Neural cell (in vitro differentiated cells): Measurements from ENCODE around the gene LILRB3. TPM values are rescaled to one million over a fixed set of nuclear protein-coding genes. Genes with fewer than 3 reads are reported as not detected.

Experiments
- H2AFZ ChIP-seq: fragments of 200-600, 300-800 bp; sonication (generic), shearing (Covaris generic); 2 replicates; pipeline ENCODE4 v1.6.0; 2014; ENCODE audit warnings: low read depth, mild to moderate bottlenecking, antibody characterized with exemption, low read length, moderate library complexity
- H3F3A ChIP-seq: fragments of 200-600 bp; shearing (Covaris generic); 2 replicates; pipeline ENCODE4 v1.6.1; 2016; ENCODE audit warnings: mild to moderate bottlenecking, moderate library complexity, mixed read lengths, antibody characterized with exemption, low read length; ENCODE audit not compliant: insufficient read depth, poor library complexity, severe bottlenecking
- H3K27ac ChIP-seq: fragments of 200-600, 300-800 bp; sonication (generic), shearing (Covaris generic); 2 replicates; pipeline ENCODE4 v1.5.1; 2014; ENCODE audit warnings: mild to moderate bottlenecking, low read length, moderate library complexity
- H3K27me3 ChIP-seq: fragments of 300-800, 200-600 bp; sonication (generic), shearing (Covaris generic); 2 replicates; pipeline ENCODE4 v1.6.0; 2014; ENCODE audit warnings: mild to moderate bottlenecking, low read depth, low read length, moderate library complexity; ENCODE audit not compliant: insufficient read depth
- H3K36me3 ChIP-seq: fragments of 300-800, 200-600 bp; sonication (generic), shearing (Covaris generic); 2 replicates; pipeline ENCODE4 v1.5.1; 2014; ENCODE audit warnings: mild to moderate bottlenecking, antibody characterized with exemption, low read length, moderate library complexity; ENCODE audit not compliant: insufficient read depth
- H3K4me2 ChIP-seq: fragments of 300-800, 200-600 bp; sonication (generic), shearing (Covaris generic); 2 replicates; pipeline ENCODE4 v1.6.0; 2014; ENCODE audit warnings: mild to moderate bottlenecking, low read length
- H3K4me3 ChIP-seq: fragments of 300-800, 200-600 bp; sonication (generic), shearing (Covaris generic); 2 replicates; pipeline ENCODE4 v1.5.1; 2014; ENCODE audit warnings: mild to moderate bottlenecking, low read length, moderate library complexity
- H3K79me2 ChIP-seq: fragments of 200-600 bp; shearing (Covaris generic); replicated peaks from 2 replicates; pipeline ENCODE4 v1.6.0; 2014; ENCODE audit warnings: mild to moderate bottlenecking, low read length, moderate library complexity; ENCODE audit not compliant: insufficient read depth
- H3K9ac ChIP-seq: fragments of 300-800, 200-600 bp; sonication (generic), shearing (Covaris generic); 2 replicates; pipeline ENCODE4 v1.6.1; 2016; ENCODE audit warnings: mild to moderate bottlenecking, low read length, mixed read lengths
- H3K9me2 ChIP-seq: fragments of 200-600 bp; shearing (Covaris generic); 2 replicates; pipeline ENCODE4 v1.6.1; 2016; ENCODE audit warnings: mild to moderate bottlenecking, low read length, mixed read lengths; ENCODE audit not compliant: insufficient read depth
- H3K9me3 ChIP-seq: fragments of 200-600, 300-800 bp; sonication (generic), shearing (Covaris generic); 2 replicates; pipeline ENCODE4 v1.6.1; 2016; ENCODE audit warnings: mild to moderate bottlenecking, mixed run types, low read length, moderate library complexity, mixed read lengths
- H4K20me1 ChIP-seq: fragments of 200-600 bp; shearing (Covaris generic); 2 replicates; pipeline ENCODE4 v1.6.1; 2016; ENCODE audit warnings: mild to moderate bottlenecking, mixed run types; ENCODE audit not compliant: insufficient read depth
- EP300 ChIP-seq: fragments of 450-650 bp; conservative IDR thresholded peaks from 2 replicates; pipeline ENCODE4 v1.6.1; 2014; ENCODE audit warnings: antibody characterized with exemption, mild to moderate bottlenecking, moderate library complexity; ENCODE audit not compliant: poor library complexity, severe bottlenecking
- EZH2 ChIP-seq: fragments of 200-600, 300-800 bp; shearing (Covaris generic), sonication (generic); IDR thresholded peaks from 2 replicates; pipeline ENCODE4 v1.6.1; 2014; ENCODE audit warnings: antibody characterized with exemption, low read length, borderline replicate concordance, mild to moderate bottlenecking; ENCODE audit not compliant: insufficient read depth, poor library complexity, severe bottlenecking
- MXI1 ChIP-seq: fragments of 450-650 bp; conservative IDR thresholded peaks from 2 replicates; pipeline ENCODE4 v1.6.1; 2014; ENCODE audit warnings: antibody characterized with exemption, mild to moderate bottlenecking; ENCODE audit not compliant: poor library complexity, severe bottlenecking
- POLR2AphosphoS5 ChIP-seq: IDR thresholded peaks from 2 replicates; pipeline ENCODE4 v1.6.1; 2012
- RAD21 ChIP-seq: fragments of 450-650 bp; conservative IDR thresholded peaks from 2 replicates; pipeline ENCODE4 v1.6.1; 2014; ENCODE audit warnings: antibody characterized with exemption, mild to moderate bottlenecking, moderate library complexity
- SMC3 ChIP-seq: fragments of 450-650 bp; conservative IDR thresholded peaks from 2 replicates; pipeline ENCODE4 v1.6.1; 2014; ENCODE audit warnings: antibody characterized with exemption, mild to moderate bottlenecking, moderate library complexity; ENCODE audit not compliant: poor library complexity
- polyA plus RNA-seq: library from polyadenylated mRNA; depleted of rRNA; stranded (reverse); fragments of >200 nt; gene quantifications from 2 replicates; pipeline ENCODE4 v1.2.3, GENCODE V29; 2014
- TF ChIP-seq, protein P1 (sequence below): fragments of 450-650 bp; IDR thresholded peaks from 2 replicates; pipeline ENCODE4 v1.5.1; 2014; ENCODE audit warnings: antibody characterized with exemption, mild to moderate bottlenecking, moderate library complexity; ENCODE audit not compliant: poor library complexity, severe bottlenecking
- TF ChIP-seq, protein P2 (sequence below): IDR thresholded peaks from 2 replicates; pipeline ENCODE4 v1.6.1; 2012; ENCODE audit warnings: borderline replicate concordance

The LILRB3 gene
- polyA plus RNA-seq, 1 donor from 2014 or later: not detected

DNA sequence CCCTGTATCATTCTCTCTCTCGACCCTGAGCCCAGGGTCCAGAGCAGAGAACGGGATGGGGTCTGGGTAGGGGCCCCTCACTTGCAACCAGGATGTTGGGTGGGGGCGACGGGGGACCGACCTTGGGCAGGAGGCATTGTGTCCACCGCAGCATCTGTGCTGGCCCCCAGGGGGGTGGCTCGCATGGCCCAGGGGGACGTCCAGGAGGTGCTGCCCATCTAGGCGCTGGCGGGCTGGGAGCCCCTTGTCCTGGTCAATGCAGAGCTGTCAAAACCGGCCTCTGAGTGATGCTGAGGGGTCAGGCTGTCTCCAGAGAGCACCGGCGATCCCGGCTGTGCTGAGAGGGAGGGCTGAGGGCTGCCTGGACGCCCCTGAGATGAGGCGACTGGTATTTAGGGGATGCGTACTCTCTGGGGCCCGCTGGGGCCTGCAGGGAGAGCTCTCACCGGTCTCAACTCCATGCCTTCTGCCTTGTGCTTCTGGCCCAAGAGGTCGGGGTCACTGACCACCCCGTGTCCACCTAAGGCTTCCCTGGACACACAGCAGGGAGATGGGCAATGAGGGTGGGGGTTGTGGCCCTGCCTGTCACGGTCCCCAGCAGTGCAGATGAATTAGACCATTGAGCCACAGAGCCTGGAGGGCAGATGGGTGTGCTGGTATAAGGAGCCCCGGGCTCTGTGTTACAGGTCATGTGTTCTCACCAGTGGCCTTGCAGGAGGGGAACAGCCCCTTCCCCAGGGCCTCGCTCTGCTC, 13.6 kb downstream of the LILRB3 start:
- Histone ChIP-seq H3K9ac (no peak overlapping the region), H2AFZ (no peak overlapping the region), H3K9me3 (no peaks in the 10 kb centered on the region), H3K4me2 (no peak overlapping the region), H4K20me1 (peaks cover 13% of the 10 kb centered on the region), H3K27me3 (no peaks in the 10 kb centered on the region), H3K9me2 (no peaks in the 10 kb centered on the region), H3K27ac (no peak overlapping the region), H3F3A (no peaks in the 10 kb centered on the region), H3K4me3 (no peak overlapping the region), H3K79me2 (peaks cover 15% of the 10 kb centered on the region), H3K36me3 (no peaks in the 10 kb centered on the region)
- TF ChIP-seq RAD21 (no peak), POLR2AphosphoS5 (no peak), MXI1 (no peak), SMC3 (no peak), EZH2 (no peak), EP300 (no peak)
- TF ChIP-seq, protein P1, sequence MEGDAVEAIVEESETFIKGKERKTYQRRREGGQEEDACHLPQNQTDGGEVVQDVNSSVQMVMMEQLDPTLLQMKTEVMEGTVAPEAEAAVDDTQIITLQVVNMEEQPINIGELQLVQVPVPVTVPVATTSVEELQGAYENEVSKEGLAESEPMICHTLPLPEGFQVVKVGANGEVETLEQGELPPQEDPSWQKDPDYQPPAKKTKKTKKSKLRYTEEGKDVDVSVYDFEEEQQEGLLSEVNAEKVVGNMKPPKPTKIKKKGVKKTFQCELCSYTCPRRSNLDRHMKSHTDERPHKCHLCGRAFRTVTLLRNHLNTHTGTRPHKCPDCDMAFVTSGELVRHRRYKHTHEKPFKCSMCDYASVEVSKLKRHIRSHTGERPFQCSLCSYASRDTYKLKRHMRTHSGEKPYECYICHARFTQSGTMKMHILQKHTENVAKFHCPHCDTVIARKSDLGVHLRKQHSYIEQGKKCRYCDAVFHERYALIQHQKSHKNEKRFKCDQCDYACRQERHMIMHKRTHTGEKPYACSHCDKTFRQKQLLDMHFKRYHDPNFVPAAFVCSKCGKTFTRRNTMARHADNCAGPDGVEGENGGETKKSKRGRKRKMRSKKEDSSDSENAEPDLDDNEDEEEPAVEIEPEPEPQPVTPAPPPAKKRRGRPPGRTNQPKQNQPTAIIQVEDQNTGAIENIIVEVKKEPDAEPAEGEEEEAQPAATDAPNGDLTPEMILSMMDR: no peak
- TF ChIP-seq, protein P2, sequence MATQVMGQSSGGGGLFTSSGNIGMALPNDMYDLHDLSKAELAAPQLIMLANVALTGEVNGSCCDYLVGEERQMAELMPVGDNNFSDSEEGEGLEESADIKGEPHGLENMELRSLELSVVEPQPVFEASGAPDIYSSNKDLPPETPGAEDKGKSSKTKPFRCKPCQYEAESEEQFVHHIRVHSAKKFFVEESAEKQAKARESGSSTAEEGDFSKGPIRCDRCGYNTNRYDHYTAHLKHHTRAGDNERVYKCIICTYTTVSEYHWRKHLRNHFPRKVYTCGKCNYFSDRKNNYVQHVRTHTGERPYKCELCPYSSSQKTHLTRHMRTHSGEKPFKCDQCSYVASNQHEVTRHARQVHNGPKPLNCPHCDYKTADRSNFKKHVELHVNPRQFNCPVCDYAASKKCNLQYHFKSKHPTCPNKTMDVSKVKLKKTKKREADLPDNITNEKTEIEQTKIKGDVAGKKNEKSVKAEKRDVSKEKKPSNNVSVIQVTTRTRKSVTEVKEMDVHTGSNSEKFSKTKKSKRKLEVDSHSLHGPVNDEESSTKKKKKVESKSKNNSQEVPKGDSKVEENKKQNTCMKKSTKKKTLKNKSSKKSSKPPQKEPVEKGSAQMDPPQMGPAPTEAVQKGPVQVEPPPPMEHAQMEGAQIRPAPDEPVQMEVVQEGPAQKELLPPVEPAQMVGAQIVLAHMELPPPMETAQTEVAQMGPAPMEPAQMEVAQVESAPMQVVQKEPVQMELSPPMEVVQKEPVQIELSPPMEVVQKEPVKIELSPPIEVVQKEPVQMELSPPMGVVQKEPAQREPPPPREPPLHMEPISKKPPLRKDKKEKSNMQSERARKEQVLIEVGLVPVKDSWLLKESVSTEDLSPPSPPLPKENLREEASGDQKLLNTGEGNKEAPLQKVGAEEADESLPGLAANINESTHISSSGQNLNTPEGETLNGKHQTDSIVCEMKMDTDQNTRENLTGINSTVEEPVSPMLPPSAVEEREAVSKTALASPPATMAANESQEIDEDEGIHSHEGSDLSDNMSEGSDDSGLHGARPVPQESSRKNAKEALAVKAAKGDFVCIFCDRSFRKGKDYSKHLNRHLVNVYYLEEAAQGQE: no peak

DNA sequence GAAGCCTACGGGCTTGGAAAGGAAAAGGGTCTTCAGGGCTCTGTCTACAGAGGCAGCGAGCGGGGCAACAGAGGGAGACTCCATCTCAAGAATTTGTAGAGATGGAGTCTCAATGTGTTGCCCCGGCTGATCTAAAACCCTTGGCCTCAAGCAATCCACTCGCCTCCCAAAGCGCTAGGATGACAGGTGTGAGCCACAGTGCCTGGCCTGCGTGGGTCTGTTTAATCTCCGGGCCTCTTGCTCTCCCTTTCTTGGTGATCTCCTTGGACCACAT, 14.1 kb downstream of the LILRB3 start:
- H3K4me3 ChIP-seq: no peak overlapping the region
- H3K9ac ChIP-seq: no peak overlapping the region
- no peaks in the 10 kb centered on the region for H3K36me3 ChIP-seq
- H4K20me1 ChIP-seq: peaks cover 13% of the 10 kb centered on the region
- no peak overlapping the region for H3K4me2 ChIP-seq
- no peaks in the 10 kb centered on the region for H3F3A ChIP-seq
- no peaks in the 10 kb centered on the region for H3K9me2 ChIP-seq
- H3K79me2 ChIP-seq: peaks cover 20% of the 10 kb centered on the region
- H3K27me3 ChIP-seq: no peaks in the 10 kb centered on the region
- H2AFZ ChIP-seq: no peak overlapping the region
- no peak overlapping the region for H3K27ac ChIP-seq
- no peaks in the 10 kb centered on the region for H3K9me3 ChIP-seq
- TF ChIP-seq EP300 (no peak), SMC3 (no peak), EZH2 (no peak)
- TF ChIP-seq, protein P2: no peak
